HepG2 (cell line): ENCODE results near the gene TMIGD3. TPM values are rescaled to one million over a fixed set of nuclear protein-coding genes. Genes with fewer than 3 reads are reported as not detected.

Experiments used
- ATAC-seq: fragments of 200-7000 bp; cut with Tn5 transposase; 3 replicates; pipeline ENCODE4 v1.9.1; 2020; ENCODE audit warnings: mild to moderate bottlenecking, moderate library complexity
- BruUV-seq: library from RNA; stranded (reverse); fragments of 400-500 nt; replicated peaks from 2 replicates; lab custom pipeline; 2021; lab: Mats Ljungman, UMichigan
- CTCF ChIA-PET: fragments of 300-600 bp; formaldehyde crosslinking; extraction: SDS; loops from one replicate; lab custom pipeline; 2021; ENCODE audit warnings: low total read pairs, inconsistent platforms, low intra/inter-chr PET ratio; lab: Yijun Ruan, JAX
- POLR2A ChIA-PET: fragments of 350-600 bp; sonication (Branson Sonifier 250); formaldehyde crosslinking; loops from one replicate; lab custom pipeline; 2020; ENCODE audit warnings: antibody characterized with exemption, inconsistent platforms; lab: Yijun Ruan, JAX
- DNase-seq: peaks from one replicate; pipeline ENCODE4 v3.0.0-alpha.2; 2015; ENCODE audit warnings: low spot score
- FAIRE-seq: peaks from 3 replicates; lab custom pipeline; 2011; peaks lifted over from hg19 to GRCh38; lab: Jason Lieb, UNC
- H2AFZ ChIP-seq: one replicate; pipeline ENCODE4 v1.6.1; 2011; ENCODE audit warnings: low read length, inconsistent platforms
- H3K27ac ChIP-seq: fragments of 300-600 bp; 3 replicates; pipeline ENCODE4 v1.8.0; 2011; ENCODE audit warnings: mixed run types, mild to moderate bottlenecking, mixed read lengths, low read length, inconsistent platforms; ENCODE audit not compliant: insufficient read depth; ENCODE audit errors: extremely low read length
- H3K27me3 ChIP-seq, 2 experiments: fragments of 200-600 bp in 1 of 2; 2 replicates in 1 of 2; 3 replicates in 1 of 2; pipeline versions ENCODE4 v1.6.0 to v1.8.0; 2011; ENCODE audit warnings: low read length in 2 of 2, mild to moderate bottlenecking in 2 of 2, moderate library complexity in 2 of 2, inconsistent platforms in 1 of 2; ENCODE audit not compliant: insufficient read depth in 2 of 2, control insufficient read depth in 1 of 2
- H3K36me3 ChIP-seq, 2 experiments: fragments of 200-600 bp in 1 of 2; replicated peaks in 1 of 2; 2 replicates in 1 of 2; 3 replicates in 1 of 2; pipeline versions ENCODE4 v1.5.1 to v1.8.0; 2011; ENCODE audit warnings: low read length in 2 of 2, inconsistent platforms in 1 of 2; ENCODE audit not compliant: insufficient read depth in 2 of 2, control insufficient read depth in 1 of 2
- H3K4me1 ChIP-seq: 2 replicates; pipeline ENCODE4 v1.5.1; 2012; ENCODE audit warnings: low read length, inconsistent platforms; ENCODE audit not compliant: insufficient read depth
- H3K4me2 ChIP-seq: 2 replicates; pipeline ENCODE4 v1.6.0; 2011; ENCODE audit warnings: low read depth, low read length, inconsistent platforms
- H3K4me3 ChIP-seq, 3 experiments: fragments of 200-600 bp in 1 of 3; sonication (generic), shearing (Covaris generic) in 1 of 3; replicated peaks in 1 of 3; 2 replicates each; pipeline ENCODE4 v1.5.1; 2011 to 2016; ENCODE audit warnings: low read length in 3 of 3, inconsistent platforms in 2 of 3, low read depth in 2 of 3, mild to moderate bottlenecking in 2 of 3, control low read depth in 1 of 3, mixed read lengths in 1 of 3; ENCODE audit not compliant: insufficient read depth in 1 of 3
- H3K79me2 ChIP-seq: one replicate; pipeline ENCODE4 v1.6.1; 2011; ENCODE audit warnings: low read length, inconsistent platforms; ENCODE audit not compliant: insufficient read depth
- H3K9ac ChIP-seq: 2 replicates; pipeline ENCODE4 v1.6.0; 2011; ENCODE audit warnings: mild to moderate bottlenecking, low read depth, low read length, inconsistent platforms; ENCODE audit not compliant: insufficient read depth
- H3K9me3 ChIP-seq: 2 replicates; pipeline ENCODE4 v1.5.1; 2012; ENCODE audit warnings: mild to moderate bottlenecking, low read length
- H4K20me1 ChIP-seq: 2 replicates; pipeline ENCODE4 v1.6.0; 2011; ENCODE audit warnings: inconsistent platforms, mild to moderate bottlenecking, low read length, moderate library complexity; ENCODE audit not compliant: insufficient read depth
- AGO1 ChIP-seq: fragments of 200-400 bp; formaldehyde crosslinking; IDR thresholded peaks from 2 replicates; pipeline ENCODE4 v1.6.1; 2017; ENCODE audit warnings: mild to moderate bottlenecking, low read depth, low read length, moderate library complexity; ENCODE audit not compliant: poor library complexity, severe bottlenecking
- ARID5B ChIP-seq: IDR thresholded peaks from 2 replicates; pipeline ENCODE4 v1.4.0; 2020; ENCODE audit warnings: mild to moderate bottlenecking, missing genetic modification reagents
- EHMT2 ChIP-seq: fragments of 200-600 bp; sonication (generic); IDR thresholded peaks from 2 replicates; pipeline ENCODE4 v1.7.0; 2017; ENCODE audit warnings: antibody characterized with exemption, low read depth, low read length, borderline replicate concordance
- HHEX ChIP-seq: IDR thresholded peaks from 2 replicates; pipeline ENCODE4 v1.6.1; 2016; ENCODE audit warnings: control low read depth
- NFE2L1 ChIP-seq: sonication (generic); formaldehyde crosslinking; IDR thresholded peaks from 2 replicates; pipeline ENCODE4 v1.4.0; 2020; ENCODE audit warnings: missing genetic modification reagents, mild to moderate bottlenecking, borderline replicate concordance
- NKX3-1 ChIP-seq: sonication (generic); formaldehyde crosslinking; IDR thresholded peaks from 2 replicates; pipeline ENCODE4 v1.5.0; 2020; ENCODE audit warnings: missing genetic modification reagents
- SP4 ChIP-seq: sonication (generic); formaldehyde crosslinking; IDR thresholded peaks from 2 replicates; pipeline ENCODE4 v1.8.1; 2023; ENCODE audit warnings: mild to moderate bottlenecking, missing genetic modification reagents
- ZBTB7A ChIP-seq: sonication (generic); formaldehyde crosslinking; IDR thresholded peaks from 2 replicates; pipeline ENCODE4 v1.8.0; 2022; ENCODE audit warnings: mild to moderate bottlenecking, missing genetic modification reagents
- ZFP41 ChIP-seq: sonication (generic); formaldehyde crosslinking; IDR thresholded peaks from 2 replicates; pipeline ENCODE4 v1.4.0; 2020; ENCODE audit warnings: mild to moderate bottlenecking, missing genetic modification reagents, borderline replicate concordance
- ZNF230 ChIP-seq: sonication (generic); formaldehyde crosslinking; IDR thresholded peaks from 2 replicates; pipeline ENCODE4 v1.4.0; 2020; ENCODE audit warnings: mild to moderate bottlenecking, missing genetic modification reagents
- ZNF280B ChIP-seq: sonication (generic); formaldehyde crosslinking; IDR thresholded peaks from 2 replicates; pipeline ENCODE4 v1.5.0; 2020; ENCODE audit warnings: missing genetic modification reagents, mild to moderate bottlenecking, borderline replicate concordance
- ZNF512B ChIP-seq: sonication (generic); formaldehyde crosslinking; IDR thresholded peaks from 2 replicates; pipeline ENCODE4 v1.5.1; 2020; ENCODE audit warnings: missing genetic modification reagents, mild to moderate bottlenecking, borderline replicate concordance
- ZNF7 ChIP-seq: IDR thresholded peaks from 2 replicates; pipeline ENCODE4 v1.6.1; 2016; ENCODE audit warnings: missing biosample characterization, missing genetic modification reagents
- ZNF891 ChIP-seq: sonication (generic); formaldehyde crosslinking; IDR thresholded peaks from 2 replicates; pipeline ENCODE4 v1.5.0; 2020; ENCODE audit warnings: mild to moderate bottlenecking, missing genetic modification reagents
- WGBS: methylation state at CpG from one replicate; pipeline ENCODE4 v1.1.6; 2017; ENCODE audit warnings: low lambda C conversion rate; 5-methylcytosine and 5-hydroxymethylcytosine counted together
- in situ Hi-C: cut with HindIII; loops from 2 replicates; pipeline ENCODE4 v1.10.0; 2017; ENCODE audit warnings: low pct_unique_long_range_greater_than_20kb; ENCODE audit not compliant: extremely low pct_ligation_motif_present
- intact Hi-C: fragments of 100-400 bp; cut with micrococcal nuclease; formaldehyde crosslinking; loops from one replicate; pipeline ENCODE4 v1.10.0; 2022; ENCODE audit not compliant: unreplicated experiment
- polyA plus RNA-seq, 8 experiments: library from polyadenylated mRNA; depleted of rRNA in 3 of 8; stranded (reverse) in 7 of 8; unstranded in 1 of 8; fragments of >200 nt; fragmentation: Illumina TruSeq in 4 of 8; extraction: Trizol in 4 of 8; gene quantifications; 2 replicates each; pipeline versions ENCODE4 v1.2.1 to v1.2.3, GENCODE V29; 2011 to 2016; ENCODE audit warnings: low read depth in 4 of 8, missing spikeins in 1 of 8, mixed read lengths in 1 of 8; ENCODE audit not compliant: insufficient read depth in 1 of 8
- total RNA-seq, 5 experiments: library from RNA; depleted of rRNA; stranded (reverse); fragments of >200 nt; fragmentation: Illumina TruSeq; extraction: Trizol; gene quantifications; 2 replicates each; pipeline ENCODE4 v1.2.3, GENCODE V29; 2016; ENCODE audit warnings: low read depth in 1 of 5
- TF ChIP-seq, protein P1 (sequence below): sonication (generic); formaldehyde crosslinking; IDR thresholded peaks from 2 replicates; pipeline ENCODE4 v1.8.1; 2023; ENCODE audit warnings: mild to moderate bottlenecking, inconsistent platforms, moderate library complexity, missing genetic modification reagents, borderline replicate concordance

TMIGD3 gene
- total and polyA plus RNA-seq, 2 of the 13 experiments (the other 11 are each of a cell fraction or from before 2014, with no cell fraction given) = not detected

- CTCF ChIA-PET = no interaction called here
- Histone ChIP-seq H3K9me3 (no peaks in the 10 kb centered on the region), H3K9ac (no peak overlapping the region), H3K4me3 (no peak overlapping the region), H3K4me2 (no peak overlapping the region), H2AFZ (no peak overlapping the region), H4K20me1 (no peaks in the 10 kb centered on the region), H3K4me1 (no peaks in the 10 kb centered on the region), H3K36me3 (no peaks in the 10 kb centered on the region), H3K27ac (no peak overlapping the region), H3K79me2 (no peaks in the 10 kb centered on the region), H3K27me3 (no peaks in the 10 kb centered on the region)
- 71% methylated on average over 4 of the region's 4 CpGs for WGBS
- TF ChIP-seq ZNF280B (CRISPR knock-in tag) = no peak
- TF ChIP-seq SP4 (CRISPR knock-in tag) = no peak
- TF ChIP-seq ZNF230 (CRISPR knock-in tag) = no peak
- TF ChIP-seq ARID5B = no peak
- no peak for TF ChIP-seq AGO1
- no peak for TF ChIP-seq ZBTB7A
- TF ChIP-seq ZNF891 = no peak
- no peak for TF ChIP-seq ZNF512B (CRISPR knock-in tag)
- TF ChIP-seq NKX3-1 (CRISPR knock-in tag) = no peak
- TF ChIP-seq HHEX (CRISPR knock-in tag) = no peak
- no peak for TF ChIP-seq NFE2L1 (CRISPR knock-in tag)
- no peak for TF ChIP-seq EHMT2
- no peak for TF ChIP-seq ZNF7 (CRISPR knock-in tag)
- TF ChIP-seq, protein P1, sequence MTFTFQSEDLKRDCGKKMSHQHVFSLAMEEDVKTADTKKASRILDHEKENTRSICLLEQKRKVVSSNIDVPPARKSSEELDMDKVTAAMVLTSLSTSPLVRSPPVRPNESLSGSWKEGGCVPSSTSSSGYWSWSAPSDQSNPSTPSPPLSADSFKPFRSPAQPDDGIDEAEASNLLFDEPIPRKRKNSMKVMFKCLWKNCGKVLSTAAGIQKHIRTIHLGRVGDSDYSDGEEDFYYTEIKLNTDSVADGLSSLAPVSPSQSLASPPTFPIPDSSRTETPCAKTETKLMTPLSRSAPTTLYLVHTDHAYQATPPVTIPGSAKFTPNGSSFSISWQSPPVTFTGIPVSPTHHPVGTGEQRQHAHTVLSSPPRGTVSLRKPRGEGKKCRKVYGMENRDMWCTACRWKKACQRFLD (CRISPR knock-in tag) = no peak
- no peak for TF ChIP-seq ZFP41 (CRISPR knock-in tag)
- FAIRE-seq = no peak
- no peak for ATAC-seq
- POLR2A ChIA-PET = no interaction called here
- intact Hi-C loops (no loop called here), in situ Hi-C loops (no loop called here)
- DNase-seq = no peak
- no TSS peak for BruUV-seq
These were observed 7.0 kb downstream of the TMIGD3 start for GRCh38 chr1:111496398-111496797.
